AG04450 (cell line): ENCODE measurements around the gene OXLD1. TPM values are rescaled to one million over a fixed set of nuclear protein-coding genes. Genes with fewer than 3 reads are reported as not detected.

ENCODE experiments used
- CTCF ChIA-PET: fragments of 300-600, 350-600 bp; formaldehyde crosslinking; extraction: SDS; loops from one replicate; lab custom pipeline; 2022; ENCODE audit warnings: antibody characterized with exemption, inconsistent platforms; lab: Charles Lee
- POLR2A ChIA-PET: fragments of 350-600 bp; formaldehyde crosslinking; extraction: SDS; loops from one replicate; lab custom pipeline; 2021; ENCODE audit warnings: antibody characterized with exemption, inconsistent platforms; lab: Yijun Ruan, JAX
- DNase-seq: peaks from one replicate; pipeline ENCODE4 v3.0.0-alpha.2; 2011; ENCODE audit warnings: low read depth, low spot score
- H3K27ac ChIP-seq: one replicate; pipeline ENCODE4 v1.5.1; 2012; ENCODE audit warnings: low read depth, low read length, control low read depth
- H3K27me3 ChIP-seq: one replicate; pipeline ENCODE4 v1.6.0; 2012; ENCODE audit warnings: low read length; ENCODE audit not compliant: control insufficient read depth, insufficient read depth
- H3K4me3 ChIP-seq: 2 replicates; pipeline ENCODE4 v1.5.1; 2011; ENCODE audit warnings: mild to moderate bottlenecking, low read depth, low read length, control low read depth
- H3K9me3 ChIP-seq: 2 replicates; pipeline ENCODE4 v1.5.1; 2012; ENCODE audit warnings: low read length; ENCODE audit not compliant: control insufficient read depth, insufficient read depth
- polyA plus RNA-seq: library from polyadenylated mRNA; depleted of rRNA; stranded (reverse); fragments of >200 nt; gene quantifications from 2 replicates; pipeline ENCODE4 v1.2.3, GENCODE V29; 2011
- TF ChIP-seq, protein P1 (sequence below): IDR thresholded peaks from 2 replicates; pipeline ENCODE4 v1.5.1; 2011; ENCODE audit warnings: low read depth, low read length, control low read depth, inconsistent platforms

The OXLD1 gene
- polyA plus RNA-seq, 1 experiment, result 13.4 TPM

DNA sequence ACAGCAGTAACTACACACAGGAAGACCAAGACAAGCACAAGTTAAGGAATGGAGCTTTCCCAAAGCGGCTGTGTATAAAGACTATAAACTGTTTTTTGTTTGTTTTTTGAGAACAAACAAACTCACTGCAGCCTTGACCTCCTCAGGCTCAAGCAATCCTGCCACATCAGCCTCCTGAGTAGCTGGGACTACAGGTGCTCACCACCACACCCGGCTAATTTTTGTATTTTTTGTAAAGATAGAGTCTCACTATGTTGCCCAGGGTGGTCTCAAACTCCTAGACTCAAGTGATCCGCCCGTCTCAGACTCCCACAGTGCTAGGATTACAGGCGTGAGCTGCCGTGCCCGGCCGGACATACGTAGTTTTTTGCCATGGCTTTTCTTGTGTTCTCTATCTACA lies 6.0 kb downstream of the OXLD1 start:
- Histone ChIP-seq H3K9me3 (no peaks in the 10 kb centered on the region; the same call in 1 of the 2 replicates), H3K4me3 (no peak overlapping the region), H3K27me3 (no peaks in the 10 kb centered on the region), H3K27ac (no peak overlapping the region)
- no peak for DNase-seq
- POLR2A ChIA-PET, result interaction anchor here (0.6 kb wide), 1 partner anchor 33 kb away, joined by 3 read pairs; no protein-coding TSS in a partner anchor
- CTCF ChIA-PET, result no interaction called here
- TF ChIP-seq, protein P1, sequence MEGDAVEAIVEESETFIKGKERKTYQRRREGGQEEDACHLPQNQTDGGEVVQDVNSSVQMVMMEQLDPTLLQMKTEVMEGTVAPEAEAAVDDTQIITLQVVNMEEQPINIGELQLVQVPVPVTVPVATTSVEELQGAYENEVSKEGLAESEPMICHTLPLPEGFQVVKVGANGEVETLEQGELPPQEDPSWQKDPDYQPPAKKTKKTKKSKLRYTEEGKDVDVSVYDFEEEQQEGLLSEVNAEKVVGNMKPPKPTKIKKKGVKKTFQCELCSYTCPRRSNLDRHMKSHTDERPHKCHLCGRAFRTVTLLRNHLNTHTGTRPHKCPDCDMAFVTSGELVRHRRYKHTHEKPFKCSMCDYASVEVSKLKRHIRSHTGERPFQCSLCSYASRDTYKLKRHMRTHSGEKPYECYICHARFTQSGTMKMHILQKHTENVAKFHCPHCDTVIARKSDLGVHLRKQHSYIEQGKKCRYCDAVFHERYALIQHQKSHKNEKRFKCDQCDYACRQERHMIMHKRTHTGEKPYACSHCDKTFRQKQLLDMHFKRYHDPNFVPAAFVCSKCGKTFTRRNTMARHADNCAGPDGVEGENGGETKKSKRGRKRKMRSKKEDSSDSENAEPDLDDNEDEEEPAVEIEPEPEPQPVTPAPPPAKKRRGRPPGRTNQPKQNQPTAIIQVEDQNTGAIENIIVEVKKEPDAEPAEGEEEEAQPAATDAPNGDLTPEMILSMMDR, result no peak

DNA sequence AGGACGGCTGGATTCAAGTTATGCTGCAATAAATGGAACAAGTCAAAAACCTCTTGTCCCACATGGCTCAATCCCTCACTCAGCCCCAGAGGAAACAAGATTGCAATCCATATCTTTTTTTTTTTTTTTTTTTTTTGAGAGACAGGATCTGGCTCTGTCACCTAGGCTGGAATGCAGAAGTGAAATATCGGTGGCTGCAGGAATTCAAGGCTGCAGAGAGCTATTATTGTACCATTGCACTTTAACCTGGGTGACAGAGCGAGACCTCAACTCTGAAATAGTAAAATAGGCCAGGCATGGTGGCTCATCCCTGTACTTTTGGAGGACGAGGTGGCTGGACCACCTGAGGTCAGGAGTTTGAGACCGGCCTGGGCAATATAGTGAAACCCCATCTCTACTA lies 7.4 kb downstream of the OXLD1 start:
- TF ChIP-seq, protein P1, result no peak
- no peak for DNase-seq
- H3K27me3 ChIP-seq, result no peaks in the 10 kb centered on the region
- ChIA-PET POLR2A (no interaction called here), CTCF (no interaction called here)
- no peak overlapping the region for H3K4me3 ChIP-seq
- H3K27ac ChIP-seq, result no peak overlapping the region
- H3K9me3 ChIP-seq, result no peaks in the 10 kb centered on the region; the same call in 1 of the 2 replicates

DNA sequence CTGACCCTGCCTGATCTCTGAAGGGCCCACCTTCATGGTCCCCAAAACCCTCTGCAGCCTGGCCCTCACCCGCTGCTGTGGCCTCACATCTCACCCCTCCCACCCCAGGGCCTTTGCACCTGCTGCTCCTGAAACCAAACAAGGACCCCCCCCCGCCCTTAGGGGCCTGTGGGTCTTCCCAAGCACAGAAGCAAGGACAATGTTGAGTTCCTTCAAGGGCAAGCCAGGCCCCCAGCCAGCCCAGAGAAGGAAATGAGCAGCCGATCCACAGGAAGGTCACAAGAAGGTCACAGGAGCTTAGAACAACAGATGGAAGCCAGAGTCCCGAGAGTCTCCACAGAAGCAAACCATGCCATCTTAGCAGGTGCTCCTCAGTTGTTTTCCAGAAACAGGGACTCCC lies 9.6 kb downstream of the OXLD1 start:
- DNase-seq, result no peak
- TF ChIP-seq, protein P1, result no peak
- POLR2A ChIA-PET, result interaction anchor here (0.6 kb wide), 1 partner anchor 55 kb away, joined by 7 read pairs; no protein-coding TSS in a partner anchor
- no peak overlapping the region for H3K4me3 ChIP-seq
- no peaks in the 10 kb centered on the region; the same call in 1 of the 2 replicates for H3K9me3 ChIP-seq
- CTCF ChIA-PET, result no interaction called here
- H3K27ac ChIP-seq, result no peak overlapping the region
- H3K27me3 ChIP-seq, result no peaks in the 10 kb centered on the region

DNA sequence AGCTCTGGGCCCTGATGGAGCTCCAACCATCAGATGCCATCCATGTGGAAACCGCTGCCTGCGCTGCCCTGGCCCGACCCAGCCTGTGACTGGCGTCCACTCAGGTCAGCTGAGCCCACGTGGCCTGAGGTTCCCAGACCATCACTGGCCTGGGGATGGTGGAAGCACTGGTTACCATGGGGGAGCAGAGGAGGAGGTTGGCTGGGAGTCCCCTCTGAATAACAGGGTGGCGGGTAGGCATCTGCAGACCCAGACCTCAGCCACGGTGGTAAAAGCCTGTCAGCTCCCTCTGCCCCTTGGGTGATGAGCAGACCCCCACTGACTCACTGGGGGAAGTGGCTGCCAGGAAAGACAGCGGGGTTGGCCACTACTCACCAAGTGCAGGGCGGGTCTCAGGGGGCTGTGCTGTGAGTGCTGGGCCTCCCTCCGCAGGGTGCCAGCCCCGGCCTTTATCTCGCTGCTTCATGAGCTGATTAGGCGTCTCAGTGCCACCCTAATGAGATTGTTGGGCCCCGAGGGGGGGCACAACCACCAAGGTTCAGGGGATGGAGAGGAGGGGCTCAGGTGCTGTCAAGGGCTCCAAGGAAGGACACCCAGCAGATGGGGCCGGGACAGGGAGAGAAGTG lies 10.2 kb downstream of the OXLD1 start, which contains the start of gene PDE6G:
TSS of gene PDE6G (minus strand) at position 425 of the 626 bp plus-strand sequence. CDS start 3,237 bp downstream, outside the sequence.
- CTCF ChIA-PET, result no interaction called here
- no peak for DNase-seq
- H3K9me3 ChIP-seq, result no peaks in the 10 kb centered on the region; the same call in 1 of the 2 replicates
- no peak within 1 kb of the TSS for H3K27ac ChIP-seq
- POLR2A ChIA-PET, result interaction anchor here (0.6 kb wide), 1 partner anchor 54 kb away, joined by 7 read pairs; no protein-coding TSS in a partner anchor
- H3K4me3 ChIP-seq, result no peak within 1 kb of the TSS
- TF ChIP-seq, protein P1, result no peak
- H3K27me3 ChIP-seq, result no peaks in the 10 kb centered on the region

DNA sequence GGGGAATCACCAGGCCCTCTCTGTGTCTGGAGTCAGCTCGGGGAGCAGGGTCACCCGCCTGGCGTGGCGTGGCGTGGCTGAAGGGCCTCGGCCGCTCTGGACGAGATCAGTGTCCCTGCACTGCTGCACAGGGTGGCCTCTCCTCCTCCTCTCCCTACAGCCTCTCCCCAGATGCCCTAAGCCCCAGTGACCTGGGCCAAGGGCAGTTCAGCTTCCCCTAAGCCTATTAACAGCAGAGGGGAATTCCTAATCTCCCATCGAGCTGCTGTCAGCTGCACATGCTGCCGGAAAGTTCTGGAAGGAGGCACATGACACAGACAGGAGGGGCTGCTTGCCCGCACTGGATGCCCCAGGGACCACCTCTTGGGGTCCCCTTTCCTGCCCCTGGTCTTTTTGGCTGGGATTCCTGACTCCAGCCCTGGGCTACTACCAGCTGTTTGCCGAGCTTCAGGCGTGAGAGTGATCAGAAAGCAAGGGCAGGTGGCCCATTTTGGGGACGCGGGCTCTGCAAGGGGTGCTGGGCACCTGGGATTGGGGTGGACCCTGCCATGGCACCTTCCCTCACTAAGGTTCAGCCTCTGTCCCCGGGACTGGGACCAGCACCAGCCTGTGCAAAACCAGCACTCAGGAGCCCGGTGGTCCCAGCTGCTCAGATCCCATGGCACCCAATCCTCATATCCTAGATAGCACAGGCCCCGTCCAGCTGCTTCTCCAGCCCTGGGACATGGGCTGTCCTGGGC lies 10.9 kb downstream of the OXLD1 start:
- no peak overlapping the region for H3K4me3 ChIP-seq
- TF ChIP-seq, protein P1, result no peak
- H3K27me3 ChIP-seq, result no peaks in the 10 kb centered on the region
- ChIA-PET POLR2A (no interaction called here), CTCF (no interaction called here)
- no peak for DNase-seq
- H3K9me3 ChIP-seq, result no peaks in the 10 kb centered on the region; the same call in 1 of the 2 replicates
- H3K27ac ChIP-seq, result no peak overlapping the region
